ENCODE data around the gene DNAAF1.
A peak's percentile ranks its signal among the peaks of the same experiment; 100 is the strongest.
"Not testable (repeated sequence)": the region's sequence is repeated elsewhere in the genome, so short reads cannot be mapped to it uniquely, and the experiment has no call there.

The DNAAF1 gene

GRCh38 chr16:84214451-84215066 is 69.5 kb downstream of the DNAAF1 start:
- no peak for DNase-seq

- DNase-seq, result no peak
Observed at GRCh38 chr16:84215531-84215930, 70.4 kb downstream of the DNAAF1 start.

GRCh38 chr16:84216144-84216543 is 71.0 kb downstream of the DNAAF1 start:
- not testable (repeated sequence) for DNase-seq

GRCh38 chr16:84218176-84218823 is 73.2 kb downstream of the DNAAF1 start:
- no peak for DNase-seq

- DNase-seq, result no peak
Observed at GRCh38 chr16:84218956-84219355, 73.8 kb downstream of the DNAAF1 start.

- no peak for DNase-seq
Observed at GRCh38 chr16:84220851-84221250, 75.7 kb downstream of the DNAAF1 start.

- DNase-seq, result peak; percentile 19 to 22
Observed at GRCh38 chr16:84223456-84223855, 78.3 kb downstream of the DNAAF1 start.

GRCh38 chr16:84224554-84224953 is 79.4 kb downstream of the DNAAF1 start:
- no peak for DNase-seq

- no peak for DNase-seq
Observed at GRCh38 chr16:84225126-84225525, 80.0 kb downstream of the DNAAF1 start.

GRCh38 chr16:84225571-84225970 is 80.5 kb downstream of the DNAAF1 start:
- no peak for DNase-seq

GRCh38 chr16:84226026-84226425 is 80.9 kb downstream of the DNAAF1 start:
- DNase-seq, result no peak

Data from SW 1271 (cell line).